IMR-90 (cell line): Measurements from ENCODE around the gene RASIP1. TPM values are rescaled to one million over a fixed set of nuclear protein-coding genes. Genes with fewer than 3 reads are reported as not detected.

Source experiments
- ATAC-seq: fragments of 200-7000 bp; cut with Tn5 transposase; 2 replicates; pipeline ENCODE4 v1.9.1; 2020; ENCODE audit warnings: low read depth, mild to moderate bottlenecking, moderate library complexity
- BruUV-seq: library from RNA; stranded (reverse); fragments of 400-500 nt; replicated peaks from 2 replicates; lab custom pipeline; 2021; lab: Mats Ljungman, UMichigan
- CTCF ChIA-PET: fragments of 300-600 bp; formaldehyde crosslinking; extraction: SDS; loops from one replicate; lab custom pipeline; 2021; ENCODE audit warnings: antibody characterized with exemption; lab: Yijun Ruan, JAX
- POLR2A ChIA-PET: fragments of 300-600 bp; sonication (Branson Sonifier 250); formaldehyde crosslinking; loops from one replicate; lab custom pipeline; 2022; ENCODE audit warnings: antibody characterized with exemption; ENCODE audit not compliant: unreplicated experiment; lab: Charles Lee
- DNase-seq: peaks from one replicate; pipeline ENCODE4 v3.0.0; 2013
- H2AFZ ChIP-seq: replicated peaks from 2 replicates; pipeline ENCODE3; 2013; ENCODE audit warnings: low read length, mild to moderate bottlenecking; ENCODE audit not compliant: poor library complexity
- H2AK5ac ChIP-seq: 2 replicates; pipeline ENCODE4 v1.6.1; 2013; ENCODE audit warnings: low read depth, low read length, inconsistent platforms
- H2AK9ac ChIP-seq: replicated peaks from 2 replicates; pipeline ENCODE3; 2013; ENCODE audit warnings: mild to moderate bottlenecking, low read depth, low read length, moderate library complexity; ENCODE audit not compliant: poor library complexity
- H2BK120ac ChIP-seq: 2 replicates; pipeline ENCODE4 v1.6.1; 2013; ENCODE audit warnings: low read depth, low read length, inconsistent platforms
- H2BK15ac ChIP-seq: 3 replicates; pipeline ENCODE4 v1.6.1; 2013; ENCODE audit warnings: low read depth, low read length, inconsistent platforms
- H2BK20ac ChIP-seq: 2 replicates; pipeline ENCODE4 v1.6.1; 2013; ENCODE audit warnings: low read depth, mild to moderate bottlenecking, inconsistent platforms, low read length, moderate library complexity
- H2BK5ac ChIP-seq: 2 replicates; pipeline ENCODE4 v1.6.1; 2013; ENCODE audit warnings: mild to moderate bottlenecking, low read depth, low read length, inconsistent platforms; ENCODE audit not compliant: poor library complexity, severe bottlenecking
- H3K14ac ChIP-seq: replicated peaks from 2 replicates; pipeline ENCODE4 v1.6.1; 2013; ENCODE audit warnings: low read depth, low read length, inconsistent platforms
- H3K18ac ChIP-seq: 2 replicates; pipeline ENCODE4 v1.6.1; 2013; ENCODE audit warnings: low read depth, low read length, control low read depth
- H3K23ac ChIP-seq: 2 replicates; pipeline ENCODE4 v1.6.1; 2013; ENCODE audit warnings: low read depth, low read length, inconsistent platforms
- H3K27ac ChIP-seq: 2 replicates; pipeline ENCODE4 v1.5.1; 2013; ENCODE audit warnings: mild to moderate bottlenecking, control low read depth, low read length; ENCODE audit not compliant: insufficient read depth
- H3K27me3 ChIP-seq: 2 replicates; pipeline ENCODE4 v1.6.1; 2013; ENCODE audit warnings: low read length; ENCODE audit not compliant: control insufficient read depth, insufficient read depth
- H3K36me3 ChIP-seq: 2 replicates; pipeline ENCODE4 v1.6.1; 2013; ENCODE audit warnings: low read length, mixed read lengths; ENCODE audit not compliant: control insufficient read depth, insufficient read depth
- H3K4ac ChIP-seq: 2 replicates; pipeline ENCODE4 v1.6.1; 2013; ENCODE audit warnings: low read depth, low read length, inconsistent platforms
- H3K4me1 ChIP-seq: 2 replicates; pipeline ENCODE4 v1.6.1; 2013; ENCODE audit warnings: low read length, mixed read lengths; ENCODE audit not compliant: control insufficient read depth, insufficient read depth
- H3K4me2 ChIP-seq: 2 replicates; pipeline ENCODE4 v1.6.1; 2013; ENCODE audit warnings: low read depth, mild to moderate bottlenecking, control low read depth, low read length, moderate library complexity
- H3K4me3 ChIP-seq: 2 replicates; pipeline ENCODE4 v1.5.1; 2013; ENCODE audit warnings: low read depth, mild to moderate bottlenecking, control low read depth, low read length, moderate library complexity; ENCODE audit not compliant: insufficient read depth
- H3K56ac ChIP-seq: 2 replicates; pipeline ENCODE4 v1.6.1; 2013; ENCODE audit warnings: low read length, inconsistent platforms; ENCODE audit not compliant: insufficient read depth; ENCODE audit errors: extremely low read depth
- H3K79me1 ChIP-seq, 2 experiments: 2 replicates each; pipeline ENCODE4 v1.6.1; 2013; ENCODE audit warnings: low read length in 2 of 2, inconsistent platforms in 1 of 2, low read depth in 1 of 2
- H3K9ac ChIP-seq: 2 replicates; pipeline ENCODE4 v1.6.1; 2013; ENCODE audit warnings: low read depth, low read length, control low read depth
- H3K9me1 ChIP-seq: 2 replicates; pipeline ENCODE4 v1.6.1; 2013; ENCODE audit warnings: low read length, inconsistent platforms; ENCODE audit not compliant: insufficient read depth
- H3K9me3 ChIP-seq: 2 replicates; pipeline ENCODE4 v1.6.1; 2013; ENCODE audit warnings: low read length; ENCODE audit not compliant: control insufficient read depth, insufficient read depth
- H4K20me1 ChIP-seq: 2 replicates; pipeline ENCODE4 v1.6.1; 2013; ENCODE audit warnings: low read length, inconsistent platforms; ENCODE audit not compliant: insufficient read depth
- H4K5ac ChIP-seq: 2 replicates; pipeline ENCODE4 v1.6.1; 2013; ENCODE audit warnings: mild to moderate bottlenecking, low read depth, low read length, control low read depth
- H4K8ac ChIP-seq, 2 experiments: 2 replicates each; pipeline ENCODE4 v1.6.1; 2013; ENCODE audit warnings: low read depth in 2 of 2, low read length in 2 of 2, control low read depth in 1 of 2, inconsistent platforms in 1 of 2
- H4K91ac ChIP-seq: 2 replicates; pipeline ENCODE4 v1.6.1; 2013; ENCODE audit warnings: low read depth, low read length, inconsistent platforms; ENCODE audit not compliant: insufficient read depth
- NFE2L2 ChIP-seq: fragments of 150-350 bp; IDR thresholded peaks from 2 replicates; pipeline ENCODE4 v1.6.1; 2016; ENCODE audit warnings: low read depth, mild to moderate bottlenecking, low read length
- WGBS, 2 experiments: methylation state at CpG; one replicate each; pipeline versions ENCODE4 v1.1.5 to v1.1.7; 2013; ENCODE audit warnings: missing lambda C conversion rate in 2 of 2; ENCODE audit not compliant: insufficient read length in 1 of 2; ENCODE audit errors: extremely low coverage in 2 of 2; 5-methylcytosine and 5-hydroxymethylcytosine counted together
- dilution Hi-C: fragments of 300-500 bp; cut with HindIII; formaldehyde crosslinking; loops from one replicate; pipeline ENCODE4 v1.14.3; 2018; ENCODE audit warnings: low sequenced_read_pairs; ENCODE audit not compliant: unreplicated experiment
- in situ Hi-C: fragments of 300-500 bp; cut with MboI; formaldehyde crosslinking; loops from 3 replicates; pipeline ENCODE4 v1.14.3; 2019; ENCODE audit warnings: low sequenced_read_pairs, inconsistent platforms, mixed read lengths
- intact Hi-C: fragments of 100-400 bp; cut with micrococcal nuclease; formaldehyde crosslinking; loops from 2 replicates; pipeline ENCODE4 v1.10.0; 2022
- polyA plus RNA-seq, 3 experiments: library from polyadenylated mRNA; depleted of rRNA; stranded (reverse); fragments of >200 nt; gene quantifications; 2 replicates each; pipeline ENCODE4 v1.2.3, GENCODE V29; 2012; ENCODE audit warnings: low replicate concordance in 1 of 3
- total RNA-seq: library from RNA; depleted of rRNA; stranded (reverse); fragments of >200 nt; gene quantifications from 2 replicates; pipeline ENCODE4 v1.2.3, GENCODE V29; 2012

The RASIP1 gene
- total and polyA plus RNA-seq, 2 of the 4 experiments (the other 2 are of a cell fraction): 0.18 to 0.51 TPM

DNA sequence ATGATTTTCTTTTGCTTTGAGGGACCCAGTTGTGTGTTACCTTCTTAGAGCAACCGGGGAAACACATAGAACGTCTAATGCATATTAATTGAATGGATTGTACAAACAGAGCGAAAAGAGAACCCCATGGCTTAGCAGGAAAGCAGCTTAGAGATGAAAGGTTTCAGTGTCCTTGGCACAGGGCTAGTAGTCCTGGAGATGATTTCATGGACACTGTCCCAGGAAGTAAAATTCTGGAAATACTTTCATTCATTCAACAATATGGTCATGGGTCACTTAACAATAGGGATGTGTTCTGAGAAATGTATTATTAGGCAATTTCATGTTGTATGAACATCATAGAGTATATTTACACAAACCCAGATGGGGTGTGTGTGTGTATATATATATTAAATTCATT lies 54.3 kb downstream of the RASIP1 start:
- H3K18ac ChIP-seq: no peak overlapping the region
- H3K14ac ChIP-seq: no peak overlapping the region
- no peak overlapping the region for H3K4me2 ChIP-seq
- H2AK5ac ChIP-seq: no peak overlapping the region
- no peak overlapping the region for H3K27ac ChIP-seq
- no peak overlapping the region for H3K23ac ChIP-seq
- no peak overlapping the region for H4K91ac ChIP-seq
- no peak overlapping the region for H3K4me3 ChIP-seq
- 0 out of 2 replicates have a peak, but pooled peaks cover under 1% of the 10 kb centered on the region for H4K20me1 ChIP-seq
- H2BK15ac ChIP-seq: no peak overlapping the region
- in situ Hi-C loops: no loop called here
- ATAC-seq (no peak), DNase-seq (no peak)
- H3K27me3 ChIP-seq: peaks cover 8% of the 10 kb centered on the region
- no TSS peak for BruUV-seq
- peaks cover 2% of the 10 kb centered on the region; the same call in 1 of the 2 replicates for H3K9me1 ChIP-seq
- H3K36me3 ChIP-seq: no peaks in the 10 kb centered on the region
- H3K9ac ChIP-seq: no peak overlapping the region
- no peak overlapping the region for H2BK20ac ChIP-seq
- H2BK5ac ChIP-seq: no peak overlapping the region
- dilution Hi-C loops: no loop called here
- H3K9me3 ChIP-seq: no peaks in the 10 kb centered on the region
- H2AK9ac ChIP-seq: no peak overlapping the region
- H3K4me1 ChIP-seq: no peaks in the 10 kb centered on the region
- CTCF ChIA-PET: no interaction called here
- POLR2A ChIA-PET: no interaction called here
- no peak overlapping the region for H3K56ac ChIP-seq
- H3K4ac ChIP-seq: no peak overlapping the region
- no CpG with 5 or more reads among the region's 3 CpGs for WGBS, 2 experiments
- H4K5ac ChIP-seq: no peak overlapping the region
- TF ChIP-seq NFE2L2: no peak
- no peak overlapping the region for H2BK120ac ChIP-seq
- intact Hi-C loops: no loop called here
- no peak overlapping the region for H4K8ac ChIP-seq
- H2AFZ ChIP-seq: no peak overlapping the region
- H3K79me1 ChIP-seq: no peaks in the 10 kb centered on the region
